A673 (cell line): ENCODE results near the gene NEUROD2.

Experiments used
- EZH2 ChIP-seq: fragments of 200-600 bp; sonication (generic); IDR thresholded peaks from 2 replicates; pipeline ENCODE4 v1.6.1; 2017; ENCODE audit warnings: borderline replicate concordance, low read depth, mild to moderate bottlenecking, mixed read lengths, antibody characterized with exemption, low read length; ENCODE audit not compliant: poor library complexity, severe bottlenecking
- TF ChIP-seq, protein P1 (sequence below): fragments of 300-800, 200-600 bp; sonication (generic); conservative IDR thresholded peaks from 2 replicates; pipeline ENCODE4 v1.5.1; 2017; ENCODE audit warnings: low read depth, mild to moderate bottlenecking, antibody characterized with exemption, low read length, moderate library complexity, mixed read lengths

DNA sequence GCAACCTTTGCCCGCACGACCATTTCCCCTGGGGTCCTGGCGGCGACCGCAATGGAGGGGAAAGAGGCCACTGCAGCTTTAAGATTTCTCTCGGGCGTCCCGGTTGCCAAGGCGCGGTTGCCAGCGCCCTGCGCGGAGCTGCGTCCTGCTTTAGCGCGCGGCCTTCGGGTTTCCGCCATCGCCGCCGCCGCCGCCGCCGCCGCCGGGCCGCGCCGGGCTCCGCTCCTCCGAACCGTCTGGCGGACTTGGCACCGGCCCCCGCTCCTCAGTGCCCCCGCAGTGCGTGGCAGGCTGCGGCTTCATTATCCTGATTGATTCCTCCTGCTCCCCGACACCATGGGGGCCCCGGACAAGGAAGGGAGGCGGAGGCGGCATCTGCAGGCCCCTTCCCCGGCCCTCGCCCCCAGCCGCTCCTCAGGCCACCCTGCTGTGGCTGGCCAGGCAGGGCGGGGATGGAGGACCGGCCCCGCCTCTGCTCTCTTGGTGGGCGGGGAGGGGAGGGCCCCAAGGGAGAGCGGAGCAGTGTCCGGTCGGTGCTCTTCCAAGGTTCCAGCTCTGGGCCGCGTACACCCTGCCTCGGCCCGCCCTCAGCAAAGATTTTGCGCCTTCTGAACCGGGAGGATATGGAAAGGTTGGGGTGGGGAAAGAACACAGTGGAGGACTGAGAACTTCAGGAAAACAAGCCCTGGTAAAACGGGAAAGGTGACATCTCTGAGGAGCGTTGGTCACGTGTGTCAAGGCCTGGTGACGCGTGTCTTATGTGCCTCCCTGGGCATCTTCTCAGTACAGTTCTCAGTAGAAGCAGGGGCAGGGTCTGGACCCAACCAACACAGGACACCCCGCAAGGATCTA, 34.0 kb downstream of the NEUROD2 start:
- TF ChIP-seq, protein P1, sequence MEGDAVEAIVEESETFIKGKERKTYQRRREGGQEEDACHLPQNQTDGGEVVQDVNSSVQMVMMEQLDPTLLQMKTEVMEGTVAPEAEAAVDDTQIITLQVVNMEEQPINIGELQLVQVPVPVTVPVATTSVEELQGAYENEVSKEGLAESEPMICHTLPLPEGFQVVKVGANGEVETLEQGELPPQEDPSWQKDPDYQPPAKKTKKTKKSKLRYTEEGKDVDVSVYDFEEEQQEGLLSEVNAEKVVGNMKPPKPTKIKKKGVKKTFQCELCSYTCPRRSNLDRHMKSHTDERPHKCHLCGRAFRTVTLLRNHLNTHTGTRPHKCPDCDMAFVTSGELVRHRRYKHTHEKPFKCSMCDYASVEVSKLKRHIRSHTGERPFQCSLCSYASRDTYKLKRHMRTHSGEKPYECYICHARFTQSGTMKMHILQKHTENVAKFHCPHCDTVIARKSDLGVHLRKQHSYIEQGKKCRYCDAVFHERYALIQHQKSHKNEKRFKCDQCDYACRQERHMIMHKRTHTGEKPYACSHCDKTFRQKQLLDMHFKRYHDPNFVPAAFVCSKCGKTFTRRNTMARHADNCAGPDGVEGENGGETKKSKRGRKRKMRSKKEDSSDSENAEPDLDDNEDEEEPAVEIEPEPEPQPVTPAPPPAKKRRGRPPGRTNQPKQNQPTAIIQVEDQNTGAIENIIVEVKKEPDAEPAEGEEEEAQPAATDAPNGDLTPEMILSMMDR, result no peak
- TF ChIP-seq EZH2, result no peak
